ENCODE measurements around the gene ZNF587B. TPM values are rescaled to one million over a fixed set of nuclear protein-coding genes. Genes with fewer than 3 reads are reported as not detected.
"Not testable (repeated sequence)": the region's sequence is repeated elsewhere in the genome, so short reads cannot be mapped to it uniquely, and the experiment has no call there.

ZNF587B gene
- total RNA-seq, 4 donors from 2014 or later = 6.3 to 14.1 (median 9.3) TPM

- H3K27me3 ChIP-seq = no peaks in the 10 kb centered on the region
- H3K9me3 ChIP-seq = no peaks in the 10 kb centered on the region
- TF ChIP-seq POLR2A (IDR thresholded peaks at IDR 0.05; ENCODE audit: low read depth) = no peak
- TF ChIP-seq POLR2AphosphoS5 (IDR thresholded peaks at IDR 0.05) = no peak
- no peak for TF ChIP-seq EP300 (IDR thresholded peaks at IDR 0.05)
- no peak for TF ChIP-seq CTCF (IDR thresholded peaks at IDR 0.05)
- peaks cover 0 to 21% (median 3%) of the 10 kb centered on the region in 4 donors for H3K36me3 ChIP-seq
- peaks cover 20 to 27% (median 25%) of the 10 kb centered on the region in 4 donors for H3K4me1 ChIP-seq
- no peak overlapping the region for H3K4me3 ChIP-seq
- 95% methylated on average over 6 of the region's 6 CpGs for WGBS
- intact Hi-C loops (cut with DNase I) = no loop called here
- DNase-seq (ENCODE audit: extremely low spot score) = no peak
- no peak overlapping the region for H3K27ac ChIP-seq (replicated peaks in 1 of 4)
Observed at GRCh38 chr19:57825511-57825910, 4.6 kb upstream of the ZNF587B start.

GRCh38 chr19:57829316-57829715, 783 bp upstream of the ZNF587B start:
- Histone ChIP-seq H3K9me3 (no peaks in the 10 kb centered on the region), H3K4me1 (peaks cover 13 to 26% (median 16%) of the 10 kb centered on the region in 4 donors), H3K27me3 (no peaks in the 10 kb centered on the region), H3K27ac (replicated peaks in 1 of 4) (no peak overlapping the region), H3K4me3 (no peak overlapping the region), H3K36me3 (peaks cover 0 to 8% (median under 1%) of the 10 kb centered on the region in 4 donors)
- no peak for TF ChIP-seq POLR2A (IDR thresholded peaks at IDR 0.05; ENCODE audit: low read depth)
- no peak for DNase-seq (ENCODE audit: extremely low spot score)
- intact Hi-C loops (cut with DNase I) = no loop called here
- 92% methylated on average over 5 of the region's 5 CpGs for WGBS

- H3K4me1 ChIP-seq; H3K9me3 ChIP-seq; H3K27ac ChIP-seq (replicated peaks in 1 of 4); H3K27me3 ChIP-seq; H3K4me3 ChIP-seq; intact Hi-C loops (cut with DNase I); DNase-seq (ENCODE audit: extremely low spot score): not testable (repeated sequence)
- 91% methylated on average over 5 of the region's 5 CpGs for WGBS
- peaks cover 3 to 44% (median 24%) of the 10 kb centered on the region in 4 donors for H3K36me3 ChIP-seq
Observed at GRCh38 chr19:57836991-57837390, 6.9 kb downstream of the ZNF587B start.

- DNase-seq (ENCODE audit: extremely low spot score); H3K27ac ChIP-seq (replicated peaks in 1 of 4); H3K4me1 ChIP-seq; H3K9me3 ChIP-seq; H3K27me3 ChIP-seq; H3K4me3 ChIP-seq; intact Hi-C loops (cut with DNase I): not testable (repeated sequence)
- WGBS = 86% methylated on average over 5 of the region's 5 CpGs
- H3K36me3 ChIP-seq = peaks cover 3 to 56% (median 28%) of the 10 kb centered on the region in 4 donors
Observed at GRCh38 chr19:57838622-57839191, 8.6 kb downstream of the ZNF587B start.

GRCh38 chr19:57841122-57841763, 11.1 kb downstream of the ZNF587B start:
- Histone ChIP-seq H3K27me3 (no peaks in the 10 kb centered on the region), H3K27ac (replicated peaks in 1 of 4) (no peak overlapping the region), H3K4me3 (no peak overlapping the region), H3K9me3 (no peaks in the 10 kb centered on the region), H3K4me1 (no peaks in the 10 kb centered on the region), H3K36me3 (peaks cover 3 to 56% (median 31%) of the 10 kb centered on the region in 4 donors)
- intact Hi-C loops (cut with DNase I) = no loop called here
- WGBS = 85% methylated on average over 5 of the region's 6 CpGs
- TF ChIP-seq POLR2A (IDR thresholded peaks at IDR 0.05; ENCODE audit: low read depth) (no peak), POLR2AphosphoS5 (IDR thresholded peaks at IDR 0.05) (no peak), EP300 (IDR thresholded peaks at IDR 0.05) (no peak), CTCF (IDR thresholded peaks at IDR 0.05) (no peak)
- no peak for DNase-seq (ENCODE audit: extremely low spot score)

- DNase-seq (ENCODE audit: extremely low spot score); intact Hi-C loops (cut with DNase I); H3K4me3 ChIP-seq; H3K27ac ChIP-seq (replicated peaks in 1 of 4); H3K27me3 ChIP-seq; H3K9me3 ChIP-seq: not testable (repeated sequence)
- Histone ChIP-seq H3K4me1 (peaks cover 13 to 24% (median 17%) of the 10 kb centered on the region in 4 donors), H3K36me3 (peaks cover 0 to 11% (median 5%) of the 10 kb centered on the region in 4 donors)
- WGBS = 76% methylated on average over 3 of the region's 3 CpGs
Observed at GRCh38 chr19:57847164-57847563, 17.1 kb downstream of the ZNF587B start.

- H3K9me3 ChIP-seq; H3K27me3 ChIP-seq; intact Hi-C loops (cut with DNase I); DNase-seq (ENCODE audit: extremely low spot score): not testable (repeated sequence)
- H3K4me1 ChIP-seq = peaks cover 13 to 25% (median 19%) of the 10 kb centered on the region in 4 donors
- peak overlapping the region in 3 of 4 donors; percentile 71 to 76 (median 76) for H3K27ac ChIP-seq (replicated peaks in 1 of 4)
- H3K36me3 ChIP-seq = peaks cover 0 to 11% (median 9%) of the 10 kb centered on the region in 4 donors
- WGBS = 88% methylated on average over 2 of the region's 2 CpGs
- H3K4me3 ChIP-seq = peak overlapping the region; percentile 66 to 79 (median 74)
Observed at GRCh38 chr19:57849162-57849665, 19.1 kb downstream of the ZNF587B start.

All from esophagus muscularis mucosa (tissue), 4 donors.